Measurements from ENCODE around the gene NEAT1.

NEAT1 gene

DNA sequence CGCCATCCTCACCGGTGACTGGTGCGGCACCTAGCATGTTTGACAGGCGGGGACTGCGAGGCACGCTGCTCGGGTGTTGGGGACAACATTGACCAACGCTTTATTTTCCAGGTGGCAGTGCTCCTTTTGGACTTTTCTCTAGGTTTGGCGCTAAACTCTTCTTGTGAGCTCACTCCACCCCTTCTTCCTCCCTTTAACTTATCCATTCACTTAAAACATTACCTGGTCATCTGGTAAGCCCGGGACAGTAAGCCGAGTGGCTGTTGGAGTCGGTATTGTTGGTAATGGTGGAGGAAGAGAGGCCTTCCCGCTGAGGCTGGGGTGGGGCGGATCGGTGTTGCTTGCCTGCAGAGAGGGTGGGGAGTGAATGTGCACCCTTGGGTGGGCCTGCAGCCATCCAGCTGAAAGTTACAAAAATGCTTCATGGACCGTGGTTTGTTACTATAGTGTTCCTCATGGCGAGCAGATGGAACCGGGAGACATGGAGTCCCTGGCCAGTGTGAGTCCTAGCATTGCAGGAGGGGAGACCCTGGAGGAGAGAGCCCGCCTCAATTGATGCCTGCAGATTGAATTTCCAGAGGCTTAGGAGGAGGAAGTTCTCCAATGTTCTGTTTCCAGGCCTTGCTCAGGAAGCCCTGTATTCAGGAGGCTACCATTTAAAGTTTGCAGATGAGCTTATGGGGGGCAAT is 1.1 kb downstream of the NEAT1 start:
- H3K9me2 ChIP-seq (replicated peaks; ENCODE audit: low read depth, low read length), result no peaks in the 10 kb centered on the region
- TF ChIP-seq, protein P1, sequence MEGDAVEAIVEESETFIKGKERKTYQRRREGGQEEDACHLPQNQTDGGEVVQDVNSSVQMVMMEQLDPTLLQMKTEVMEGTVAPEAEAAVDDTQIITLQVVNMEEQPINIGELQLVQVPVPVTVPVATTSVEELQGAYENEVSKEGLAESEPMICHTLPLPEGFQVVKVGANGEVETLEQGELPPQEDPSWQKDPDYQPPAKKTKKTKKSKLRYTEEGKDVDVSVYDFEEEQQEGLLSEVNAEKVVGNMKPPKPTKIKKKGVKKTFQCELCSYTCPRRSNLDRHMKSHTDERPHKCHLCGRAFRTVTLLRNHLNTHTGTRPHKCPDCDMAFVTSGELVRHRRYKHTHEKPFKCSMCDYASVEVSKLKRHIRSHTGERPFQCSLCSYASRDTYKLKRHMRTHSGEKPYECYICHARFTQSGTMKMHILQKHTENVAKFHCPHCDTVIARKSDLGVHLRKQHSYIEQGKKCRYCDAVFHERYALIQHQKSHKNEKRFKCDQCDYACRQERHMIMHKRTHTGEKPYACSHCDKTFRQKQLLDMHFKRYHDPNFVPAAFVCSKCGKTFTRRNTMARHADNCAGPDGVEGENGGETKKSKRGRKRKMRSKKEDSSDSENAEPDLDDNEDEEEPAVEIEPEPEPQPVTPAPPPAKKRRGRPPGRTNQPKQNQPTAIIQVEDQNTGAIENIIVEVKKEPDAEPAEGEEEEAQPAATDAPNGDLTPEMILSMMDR (conservative IDR thresholded peaks at IDR 0.05; ENCODE audit: low read length), result no peak
- TF ChIP-seq EZH2phosphoT487 (IDR thresholded peaks at IDR 0.05; ENCODE audit: borderline replicate concordance), result no peak
- no peaks in the 10 kb centered on the region for H3K9me3 ChIP-seq (ENCODE audit: insufficient read depth, low read depth, low read length)
- no peaks in the 10 kb centered on the region; the same call in 1 of the 2 replicates for H3K36me3 ChIP-seq (ENCODE audit: insufficient read depth, low read length)
- H4K20me1 ChIP-seq (ENCODE audit: insufficient read depth, low read length, poor library complexity, severe bottlenecking), result peaks cover 56% of the 10 kb centered on the region
- peaks cover 8% of the 10 kb centered on the region for H3F3A ChIP-seq (ENCODE audit: low read depth)
- H3K9ac ChIP-seq (ENCODE audit: low read depth, low read length, poor library complexity, severe bottlenecking), result peak overlapping the region; percentile 100
- H3K4me1 ChIP-seq (ENCODE audit: insufficient read depth, low read length, poor library complexity, severe bottlenecking), result peaks cover 72% of the 10 kb centered on the region
- H3K27me3 ChIP-seq (ENCODE audit: insufficient read depth, low read length, poor library complexity, severe bottlenecking), result no peaks in the 10 kb centered on the region
- H3K4me2 ChIP-seq (ENCODE audit: low read depth, low read length, poor library complexity, severe bottlenecking), result peak overlapping the region; percentile 99
- peak overlapping the region; percentile 94 for H3K4me3 ChIP-seq (ENCODE audit: low read length, poor library complexity, severe bottlenecking)
- peaks cover 80% of the 10 kb centered on the region for H3K79me2 ChIP-seq (ENCODE audit: insufficient read depth, low read length)
- H2AFZ ChIP-seq (ENCODE audit: low read length), result no peak overlapping the region

- H3K9me3 ChIP-seq (ENCODE audit: insufficient read depth, low read depth, low read length), result no peaks in the 10 kb centered on the region
- H3K36me3 ChIP-seq (ENCODE audit: insufficient read depth, low read length), result no peaks in the 10 kb centered on the region; the same call in 1 of the 2 replicates
- peaks cover 88% of the 10 kb centered on the region for H3K79me2 ChIP-seq (ENCODE audit: insufficient read depth, low read length)
- H4K20me1 ChIP-seq (ENCODE audit: insufficient read depth, low read length, poor library complexity, severe bottlenecking), result peaks cover 64% of the 10 kb centered on the region
- peak overlapping the region; percentile 99 for H3K4me2 ChIP-seq (ENCODE audit: low read depth, low read length, poor library complexity, severe bottlenecking)
- no peaks in the 10 kb centered on the region for H3K9me2 ChIP-seq (replicated peaks; ENCODE audit: low read depth, low read length)
- H3K9ac ChIP-seq (ENCODE audit: low read depth, low read length, poor library complexity, severe bottlenecking), result peak overlapping the region; percentile 100
- TF ChIP-seq, protein P1 (conservative IDR thresholded peaks at IDR 0.05; ENCODE audit: low read length), result no peak
- no peak for TF ChIP-seq EZH2phosphoT487 (IDR thresholded peaks at IDR 0.05; ENCODE audit: borderline replicate concordance)
- peaks cover 75% of the 10 kb centered on the region for H3K4me1 ChIP-seq (ENCODE audit: insufficient read depth, low read length, poor library complexity, severe bottlenecking)
- no peaks in the 10 kb centered on the region for H3K27me3 ChIP-seq (ENCODE audit: insufficient read depth, low read length, poor library complexity, severe bottlenecking)
- peaks cover 9% of the 10 kb centered on the region for H3F3A ChIP-seq (ENCODE audit: low read depth)
- H3K4me3 ChIP-seq (ENCODE audit: low read length, poor library complexity, severe bottlenecking), result peak overlapping the region; percentile 94
- no peak overlapping the region for H2AFZ ChIP-seq (ENCODE audit: low read length)
These were observed 1.9 kb downstream of the NEAT1 start for GRCh38 chr11:65424205-65425104.

- TF ChIP-seq EZH2phosphoT487 (IDR thresholded peaks at IDR 0.05; ENCODE audit: borderline replicate concordance), result no peak
- TF ChIP-seq, protein P1 (conservative IDR thresholded peaks at IDR 0.05; ENCODE audit: low read length), result peak; percentile 32; the same call in 1 of the 2 replicates
- Histone ChIP-seq H2AFZ (ENCODE audit: low read length) (no peak overlapping the region), H3F3A (ENCODE audit: low read depth) (peaks cover 15% of the 10 kb centered on the region), H3K4me3 (ENCODE audit: low read length, poor library complexity, severe bottlenecking) (peak overlapping the region; percentile 94), H3K79me2 (ENCODE audit: insufficient read depth, low read length) (peaks cover 97% of the 10 kb centered on the region), H3K27me3 (ENCODE audit: insufficient read depth, low read length, poor library complexity, severe bottlenecking) (no peaks in the 10 kb centered on the region), H3K36me3 (ENCODE audit: insufficient read depth, low read length) (no peaks in the 10 kb centered on the region; the same call in 1 of the 2 replicates), H3K4me1 (ENCODE audit: insufficient read depth, low read length, poor library complexity, severe bottlenecking) (peaks cover 75% of the 10 kb centered on the region), H3K9me3 (ENCODE audit: insufficient read depth, low read depth, low read length) (no peaks in the 10 kb centered on the region), H3K9me2 (replicated peaks; ENCODE audit: low read depth, low read length) (no peaks in the 10 kb centered on the region), H3K4me2 (ENCODE audit: low read depth, low read length, poor library complexity, severe bottlenecking) (peak overlapping the region; percentile 99), H4K20me1 (ENCODE audit: insufficient read depth, low read length, poor library complexity, severe bottlenecking) (peaks cover 68% of the 10 kb centered on the region), H3K9ac (ENCODE audit: low read depth, low read length, poor library complexity, severe bottlenecking) (peak overlapping the region; percentile 100)
These were observed 2.7 kb downstream of the NEAT1 start for GRCh38 chr11:65425105-65425970.
